ENCODE data around the gene CDS1.
A peak's percentile ranks its signal among the peaks of the same experiment; 100 is the strongest.
"Not testable (repeated sequence)": the region's sequence is repeated elsewhere in the genome, so short reads cannot be mapped to it uniquely, and the experiment has no call there.

Gene CDS1

DNA sequence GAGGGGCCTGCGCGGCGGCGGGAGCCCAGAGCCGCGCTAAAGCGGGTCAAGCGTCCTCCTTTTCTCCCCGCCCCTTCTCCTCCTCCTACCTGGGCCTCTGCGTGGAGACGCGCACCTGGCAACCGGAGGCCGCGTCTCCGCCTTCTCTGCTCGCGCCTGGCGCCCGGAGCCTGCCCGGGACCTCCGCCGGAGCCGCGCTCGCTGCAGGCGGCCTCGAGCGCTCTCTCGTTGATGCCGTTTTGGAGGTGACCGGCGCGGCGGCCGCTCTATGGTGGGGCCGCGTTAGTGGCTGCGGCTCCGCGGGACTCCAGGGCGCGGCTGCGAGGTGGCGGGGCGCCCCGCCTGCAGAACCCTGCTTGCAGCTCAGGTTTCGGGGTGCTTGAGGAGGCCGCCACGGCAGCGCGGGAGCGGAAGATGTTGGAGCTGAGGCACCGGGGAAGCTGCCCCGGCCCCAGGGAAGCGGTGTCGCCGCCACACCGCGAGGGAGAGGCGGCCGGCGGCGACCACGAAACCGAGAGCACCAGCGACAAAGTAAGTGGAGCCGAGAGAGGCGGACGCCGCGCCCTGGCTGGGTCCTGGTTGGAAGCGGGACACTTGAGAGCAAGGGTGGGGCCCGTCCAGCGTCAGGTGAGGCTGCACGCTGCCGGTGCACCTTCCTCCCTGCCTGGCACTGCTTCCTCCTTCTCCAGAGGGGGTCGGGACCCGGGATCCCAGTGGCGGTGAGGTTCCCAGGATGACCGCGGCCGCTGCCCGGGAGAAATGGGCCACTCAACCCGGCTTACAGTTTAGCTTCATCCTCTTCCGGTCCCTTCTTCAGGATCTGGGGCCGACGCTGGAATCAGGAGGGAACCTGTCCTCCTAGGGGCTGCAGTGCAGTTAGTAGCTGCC lies at the start of gene CDS1:
TSS of gene CDS1 (plus strand) at position 140 of the 888 bp plus-strand sequence. CDS start at position 415, 275 bp downstream.
- peak in 1 of 3 experiments; percentile 8 for DNase-seq (ENCODE audit: low read depth in 3 of 3)

DNA sequence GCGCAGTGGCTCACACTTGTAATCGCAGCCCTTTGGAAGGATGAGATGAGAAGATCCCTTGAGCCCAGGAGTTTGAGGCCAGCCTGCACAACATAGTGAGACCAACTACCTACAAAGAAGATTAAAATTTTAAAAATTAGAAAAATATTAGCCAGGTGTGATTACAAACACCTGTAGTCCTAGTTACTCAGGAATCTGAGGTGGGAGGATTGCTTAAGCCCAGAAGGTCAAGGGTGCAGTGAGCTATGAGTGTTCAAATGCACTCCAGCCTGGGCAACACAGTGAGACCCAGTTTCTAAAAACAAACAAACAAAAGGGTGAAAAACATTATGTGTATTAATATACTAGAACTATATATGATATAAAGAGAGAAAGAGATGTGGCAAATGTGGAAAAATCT lies 47.0 kb upstream of the CDS1 start:
- no peak for DNase-seq (ENCODE audit: low read depth in 3 of 3)

DNA sequence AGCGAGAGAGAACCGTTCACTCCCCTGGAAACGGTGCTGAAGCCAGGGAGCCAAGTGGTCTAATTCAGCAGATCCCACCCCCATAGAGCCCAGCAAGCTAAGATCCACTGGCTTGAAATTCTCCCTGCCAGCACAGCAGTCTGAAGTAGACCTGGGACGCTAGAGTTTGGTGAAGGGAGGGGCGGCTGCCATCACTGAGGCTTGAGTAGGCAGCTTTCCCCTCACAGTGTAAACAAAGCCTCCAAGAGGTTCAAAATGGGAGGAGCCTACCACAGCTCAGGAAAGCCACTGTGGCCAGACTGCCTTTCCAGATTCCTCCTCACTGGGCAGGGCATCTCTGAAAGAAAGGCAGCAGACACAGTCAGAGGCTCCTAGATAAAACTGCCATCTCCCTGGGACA lies 37.8 kb upstream of the CDS1 start:
- no peak for DNase-seq (ENCODE audit: low read depth in 3 of 3)

GRCh38 chr4:84547211-84547610 lies 35.7 kb upstream of the CDS1 start:
- no peak for DNase-seq (ENCODE audit: low read depth in 3 of 3)

DNA sequence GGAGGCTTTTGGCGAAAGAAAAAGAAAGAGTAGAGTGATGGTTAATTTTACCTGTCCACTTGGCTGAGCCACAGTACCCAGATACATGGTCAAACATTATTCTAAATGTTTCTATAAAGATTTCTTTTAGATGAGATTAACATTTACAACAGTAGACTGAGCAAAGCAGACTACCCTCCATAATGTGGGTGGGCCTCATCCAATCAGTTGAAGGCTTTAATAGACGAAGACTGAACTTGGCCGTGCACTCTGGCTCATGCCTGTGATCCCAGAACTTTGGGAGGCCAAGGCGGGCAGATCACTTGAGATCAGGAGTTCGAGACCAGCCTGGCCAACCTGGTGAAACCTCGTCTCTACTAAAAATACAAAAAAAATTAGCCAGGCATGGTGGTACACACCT lies 33.7 kb upstream of the CDS1 start:
- not testable (repeated sequence) for DNase-seq (ENCODE audit: low read depth in 3 of 3)

- no peak for DNase-seq (ENCODE audit: low read depth in 3 of 3)
These were observed 20.8 kb upstream of the CDS1 start for GRCh38 chr4:84562156-84562555.

GRCh38 chr4:84563002-84563401 lies 19.9 kb upstream of the CDS1 start:
- DNase-seq (ENCODE audit: low read depth in 3 of 3) = no peak

DNA sequence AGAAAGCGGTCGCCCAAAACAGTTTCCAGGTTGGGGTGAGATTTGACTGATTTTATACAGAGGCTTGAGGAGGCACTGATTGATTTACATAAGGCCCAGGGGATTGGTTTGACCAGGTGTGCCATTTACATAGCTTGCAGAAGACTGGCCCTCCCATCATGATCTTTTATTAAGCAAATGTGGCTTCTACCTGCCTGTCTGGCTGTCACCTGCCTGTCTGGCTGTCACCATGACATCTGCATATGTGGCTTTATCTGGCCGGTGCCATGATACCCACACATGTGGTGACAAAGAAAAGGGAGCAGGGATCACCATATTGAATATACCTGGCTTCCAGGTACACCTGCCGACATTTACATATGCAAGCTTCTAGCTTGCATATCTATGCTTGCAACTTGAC lies 17.0 kb upstream of the CDS1 start:
- no peak for DNase-seq (ENCODE audit: low read depth in 3 of 3)

DNA sequence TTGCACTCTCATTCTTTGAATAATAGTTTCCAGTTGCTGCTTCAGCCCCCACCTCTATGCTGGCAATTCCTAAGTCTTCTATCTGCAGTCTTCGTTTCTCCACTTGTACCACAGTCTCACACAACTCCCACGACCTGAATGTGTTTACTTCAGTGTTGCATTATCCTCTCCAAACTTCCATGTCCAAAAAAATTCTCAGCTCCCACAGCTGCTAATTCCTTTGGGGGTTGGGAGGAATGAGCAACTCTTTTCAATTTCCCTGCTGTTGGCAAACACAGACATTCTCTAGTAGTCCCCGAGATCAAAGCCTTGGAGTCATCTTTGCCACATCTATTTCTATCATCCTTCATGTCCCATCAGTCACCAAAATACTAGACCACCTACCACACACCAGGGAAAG lies 14.4 kb upstream of the CDS1 start:
- no peak for DNase-seq (ENCODE audit: low read depth in 3 of 3)

- no peak for DNase-seq (ENCODE audit: low read depth in 3 of 3)
These were observed 13.9 kb upstream of the CDS1 start for GRCh38 chr4:84569009-84569408.

- DNase-seq (ENCODE audit: low read depth in 3 of 3) = no peak
These were observed 9.4 kb upstream of the CDS1 start for GRCh38 chr4:84573385-84574068.

- no peak for DNase-seq (ENCODE audit: low read depth in 3 of 3)
These were observed 8.7 kb upstream of the CDS1 start for GRCh38 chr4:84574069-84574720.

DNA sequence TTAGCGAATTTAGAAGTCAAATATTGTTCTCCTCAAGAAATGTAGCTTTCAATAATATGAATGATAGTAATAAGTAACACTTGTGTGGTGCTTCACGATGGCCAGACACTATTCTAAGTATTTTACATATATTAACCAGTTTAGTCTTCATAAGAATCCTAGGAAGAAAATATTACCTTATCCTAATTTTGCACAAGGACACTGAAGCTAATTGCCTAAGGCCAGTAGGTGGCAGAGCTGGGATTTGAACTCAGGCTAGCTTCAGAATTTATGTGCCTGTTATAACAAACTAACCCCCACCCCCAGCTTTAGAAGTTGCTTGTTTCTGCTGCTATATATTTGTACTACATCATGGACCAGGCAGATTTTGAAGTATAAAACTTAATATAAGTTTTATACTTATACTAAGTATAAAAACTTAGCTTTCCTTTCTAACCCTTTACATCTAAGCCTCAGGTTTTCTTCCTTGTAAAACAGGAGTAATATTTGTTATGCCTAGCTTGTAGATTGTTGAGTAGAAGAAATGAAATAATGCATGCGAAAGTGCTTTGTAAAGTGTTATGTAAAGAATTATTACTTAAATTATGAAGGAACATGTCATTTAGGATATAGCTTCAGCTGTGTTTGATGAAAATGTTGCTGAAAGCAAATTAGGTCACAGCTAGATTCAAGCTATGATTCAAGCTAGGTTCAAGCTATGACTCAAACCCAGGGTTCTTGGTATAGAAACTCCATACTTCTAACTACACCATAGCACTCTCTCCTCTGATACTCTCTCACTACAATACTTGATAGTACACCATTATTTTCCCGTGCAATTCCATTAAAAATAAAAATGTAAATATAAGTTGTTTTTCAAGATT lies 4.2 kb upstream of the CDS1 start:
- no peak for DNase-seq (ENCODE audit: low read depth in 3 of 3)

- no peak for DNase-seq (ENCODE audit: low read depth in 3 of 3)
These were observed 3.5 kb upstream of the CDS1 start for GRCh38 chr4:84579403-84579776.

DNA sequence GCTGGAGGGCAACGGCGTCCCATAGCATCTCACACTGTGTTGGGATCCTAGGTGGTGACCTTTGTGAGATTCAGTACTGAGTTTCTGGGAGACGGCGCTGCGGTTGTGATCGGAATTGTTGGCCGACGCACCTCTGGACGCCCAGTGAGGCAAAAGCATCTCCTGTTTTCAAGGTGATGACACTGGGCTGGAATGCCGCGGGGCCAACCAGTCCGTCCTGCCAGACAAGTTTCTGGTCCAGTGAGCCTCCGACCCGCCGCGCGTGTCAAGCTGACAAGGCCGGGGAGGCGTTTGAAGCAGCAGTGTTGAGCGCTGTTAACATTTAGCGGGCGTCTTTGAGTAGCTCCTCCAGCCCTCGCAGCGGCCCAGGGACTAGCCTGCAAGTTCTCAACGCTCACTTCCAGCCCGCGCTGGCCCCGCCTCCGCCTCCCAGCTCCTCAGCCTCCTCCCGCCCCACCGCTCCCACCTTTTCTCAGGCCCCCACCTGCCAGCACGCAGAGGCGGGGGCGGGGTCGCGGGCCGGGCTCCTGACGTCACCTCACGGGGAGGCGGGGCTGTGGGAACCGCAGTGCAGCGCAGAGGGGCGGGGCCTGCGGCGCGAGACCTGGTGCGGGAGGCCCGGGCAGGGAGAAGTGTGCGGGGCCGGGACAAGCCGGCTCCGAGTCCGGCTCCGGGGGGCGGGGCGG lies 482 bp upstream of the CDS1 start:
- DNase-seq (ENCODE audit: low read depth in 3 of 3) = peak; percentile 87 to 92 (median 88)

DNA sequence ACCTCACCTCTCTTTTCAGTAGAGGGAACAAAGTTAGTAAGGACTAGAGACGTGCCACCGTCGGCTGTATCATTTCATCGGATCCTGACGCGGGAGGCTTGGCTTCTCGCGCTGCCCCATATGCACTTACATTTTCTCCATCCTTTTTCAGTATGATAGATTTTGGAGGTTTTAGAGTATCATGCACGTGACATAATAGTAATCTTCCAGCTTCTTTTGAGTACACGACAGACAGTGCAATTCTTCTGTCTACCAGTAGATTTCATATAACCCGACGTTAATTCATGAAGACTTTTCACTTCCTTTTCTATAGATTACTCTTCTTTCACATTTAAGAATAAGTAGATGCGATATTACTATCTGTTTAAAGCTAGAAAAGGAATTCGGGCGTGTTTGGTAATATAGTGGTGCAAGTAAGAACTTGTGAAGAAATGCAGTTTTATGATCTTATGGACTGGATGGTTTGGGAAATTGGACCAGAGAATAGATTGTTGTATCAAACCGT lies 1.0 kb downstream of the CDS1 start:
- DNase-seq (ENCODE audit: low read depth in 3 of 3) = no peak

DNA sequence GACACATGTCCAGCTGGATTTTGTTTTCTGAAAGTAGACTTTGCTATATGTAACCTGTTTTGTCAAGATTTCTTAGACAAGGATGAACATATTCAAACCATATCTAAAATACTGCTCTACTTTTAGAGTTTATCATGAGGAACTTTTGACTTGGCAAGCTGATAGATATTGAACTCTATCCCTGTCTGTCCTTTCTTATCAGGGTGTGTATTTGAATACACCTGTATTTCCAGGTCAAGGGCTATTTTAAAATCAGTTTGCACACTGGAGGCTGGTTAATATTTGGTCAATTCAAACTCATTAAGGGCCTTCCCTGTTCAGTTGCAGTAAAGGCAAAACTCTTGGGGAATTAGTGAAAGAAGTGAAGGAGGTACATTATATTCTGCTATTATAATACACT lies 2.3 kb downstream of the CDS1 start:
- no peak for DNase-seq (ENCODE audit: low read depth in 3 of 3)

DNA sequence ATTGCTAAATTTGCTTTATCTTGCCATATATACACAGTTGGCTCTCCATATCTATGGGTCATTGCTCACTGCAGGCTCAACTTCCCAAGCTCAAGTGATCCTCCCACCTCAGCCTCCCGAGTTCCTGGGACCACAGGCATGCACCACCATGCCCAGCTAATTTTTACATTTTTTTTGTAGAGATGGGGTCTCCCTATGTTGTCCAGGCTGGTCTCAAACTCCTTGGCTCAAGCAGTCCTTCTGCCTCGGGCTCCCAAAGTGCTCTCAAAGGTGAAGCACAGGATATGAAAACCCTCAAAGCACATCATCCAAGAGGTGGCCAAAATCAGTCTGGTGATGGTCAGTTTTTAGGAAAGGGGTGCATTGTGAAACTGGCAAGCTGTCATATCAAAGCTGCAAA lies 11.8 kb downstream of the CDS1 start:
- DNase-seq (ENCODE audit: low read depth in 3 of 3) = no peak

DNA sequence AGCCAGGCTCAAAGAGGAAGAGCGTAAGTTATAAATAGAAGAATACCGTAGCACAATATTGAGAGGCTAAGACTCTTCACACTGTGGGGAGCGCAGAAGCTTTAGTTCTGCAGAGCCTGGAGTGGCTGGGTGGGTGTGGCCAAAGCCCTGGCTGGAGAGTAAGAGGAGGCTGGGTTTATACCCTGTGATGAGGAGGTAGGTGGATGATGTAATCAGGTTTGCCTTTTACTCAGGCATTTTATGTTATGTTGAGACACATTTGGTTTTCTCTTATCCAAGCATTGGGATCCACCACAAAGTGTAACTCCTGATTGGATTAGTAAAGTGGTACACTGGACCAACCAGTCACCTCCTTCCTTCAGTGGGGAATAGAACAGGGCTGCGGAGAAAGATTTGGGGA lies 13.9 kb downstream of the CDS1 start:
- no peak for DNase-seq (ENCODE audit: low read depth in 3 of 3)

GRCh38 chr4:84597450-84597849 lies 14.5 kb downstream of the CDS1 start:
- no peak for DNase-seq (ENCODE audit: low read depth in 3 of 3)

DNA sequence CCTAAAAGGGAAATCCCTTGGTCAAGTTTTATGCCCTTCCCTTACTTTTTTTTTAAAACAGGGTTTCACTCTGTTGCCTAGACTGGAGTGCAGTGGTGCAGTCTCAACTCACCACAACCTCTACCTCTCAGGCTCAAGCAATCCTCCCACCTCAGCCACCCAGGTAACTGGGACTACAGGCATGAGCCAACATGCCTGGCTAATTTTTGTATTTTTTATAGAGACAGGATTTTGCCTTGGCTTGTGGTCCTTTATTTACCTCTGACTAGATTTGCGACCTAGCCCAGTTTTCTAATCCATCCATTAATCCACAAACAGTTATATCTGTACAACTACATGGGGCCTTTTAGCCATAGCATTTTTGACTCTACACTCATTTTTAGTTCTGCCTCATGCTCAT lies 23.7 kb downstream of the CDS1 start:
- no peak for DNase-seq (ENCODE audit: low read depth in 3 of 3)

Measured in stimulated activated CD4-positive, alpha-beta T cell treated with anti-CD3 and anti-CD28 coated beads, TNF-alpha, amount 100 ng/mL, for 4 hours (primary cell).